GM21515 (cell line): ENCODE measurements around the gene LYPD6B.

Source experiments
- ATAC-seq: cut with Tn5 transposase; IDR thresholded peaks from one replicate; pipeline ENCODE4 v1.9.1; 2021; ENCODE audit not compliant: unreplicated experiment

The LYPD6B gene

GRCh38 chr2:149155988-149156387 is 117.5 kb downstream of the LYPD6B start:
- no peak for ATAC-seq

GRCh38 chr2:149156971-149157740 is 118.7 kb downstream of the LYPD6B start:
- ATAC-seq: no peak

DNA sequence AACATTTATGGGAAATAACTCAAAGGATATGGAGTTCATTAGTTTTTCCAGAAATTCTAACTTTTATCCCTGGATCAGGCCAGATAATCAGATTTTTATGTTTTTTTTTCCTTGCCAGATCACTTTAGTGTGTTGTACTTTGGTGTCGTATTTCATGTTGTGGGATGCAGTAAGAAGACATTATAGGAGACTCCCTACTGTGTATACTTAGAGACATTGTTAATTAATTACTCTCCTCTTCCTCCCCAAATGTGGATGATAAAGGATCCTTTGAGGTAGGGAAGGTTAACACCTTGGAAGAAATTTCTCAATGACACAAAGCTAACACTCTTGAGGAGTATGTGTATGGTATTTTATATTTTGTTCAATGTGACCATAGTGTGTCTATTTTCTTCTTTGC is 120.5 kb downstream of the LYPD6B start:
- ATAC-seq: no peak

GRCh38 chr2:149160195-149160594 is 121.7 kb downstream of the LYPD6B start:
- ATAC-seq: no peak

DNA sequence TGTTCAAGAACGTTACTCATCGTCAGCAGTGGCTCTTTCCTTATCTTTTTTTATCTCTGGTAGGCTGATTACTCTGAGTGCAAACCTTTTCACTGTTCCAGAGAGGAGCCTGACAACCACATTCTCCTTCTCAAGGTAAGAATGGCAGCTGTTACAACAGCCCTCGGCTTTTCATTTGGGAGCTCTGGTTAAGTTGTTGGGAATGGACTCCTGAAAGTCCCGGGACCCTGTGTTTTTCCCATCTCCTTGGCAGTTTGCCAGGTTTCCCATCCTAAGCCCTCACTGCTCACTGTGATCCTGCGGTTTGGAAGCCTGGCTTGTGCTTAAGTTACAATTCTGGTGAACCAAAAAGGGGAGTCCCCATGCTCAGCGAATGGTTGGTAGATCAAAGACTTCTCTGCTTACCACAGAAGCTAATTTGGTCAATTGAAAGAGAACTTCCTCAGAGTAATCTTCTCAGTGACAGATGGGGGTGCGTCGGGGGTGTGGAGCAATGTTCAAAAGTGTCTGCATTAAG is 122.3 kb downstream of the LYPD6B start:
- ATAC-seq: peak; percentile 98

DNA sequence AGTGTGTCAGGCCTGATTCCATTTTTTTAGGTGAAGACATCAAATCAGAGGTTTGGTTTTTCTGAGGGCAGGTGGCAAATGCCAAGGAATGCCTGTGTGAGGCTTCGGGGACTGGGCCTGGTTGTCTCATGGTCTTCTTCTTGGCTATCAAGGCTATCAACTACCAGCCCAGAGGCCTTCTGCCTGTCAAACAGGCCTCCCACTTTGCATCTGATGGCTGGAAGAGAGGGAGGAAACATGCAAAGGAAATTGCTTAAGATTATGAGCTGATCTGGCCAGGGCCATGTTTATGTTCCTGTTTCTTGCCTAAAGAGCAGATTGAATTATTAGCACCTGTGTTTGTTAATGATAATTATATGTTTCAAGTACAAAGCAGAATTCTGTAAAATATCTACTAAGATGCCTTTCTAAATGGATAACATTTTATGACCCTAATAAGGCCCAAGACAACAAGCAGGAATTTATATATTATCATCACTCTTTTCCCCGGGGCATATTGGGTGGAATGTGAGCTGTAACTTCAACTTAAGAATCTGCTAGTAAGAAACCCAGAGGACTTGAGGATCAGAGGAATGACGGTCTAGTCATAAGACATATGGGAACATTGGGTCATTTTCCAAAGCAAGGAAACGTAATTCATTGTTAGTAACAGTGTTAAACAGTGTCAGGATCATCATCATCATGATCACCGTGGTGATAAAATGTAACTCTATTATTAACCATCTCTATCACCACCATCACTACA is 123.2 kb downstream of the LYPD6B start:
- no peak for ATAC-seq

- ATAC-seq: no peak
These were observed 125.8 kb downstream of the LYPD6B start for GRCh38 chr2:149164296-149164695.

GRCh38 chr2:149164827-149165226 is 126.3 kb downstream of the LYPD6B start:
- no peak for ATAC-seq

GRCh38 chr2:149167001-149167780 is 128.7 kb downstream of the LYPD6B start:
- peak; percentile 73 for ATAC-seq

- ATAC-seq: no peak
These were observed 129.4 kb downstream of the LYPD6B start for GRCh38 chr2:149167941-149168340.

- no peak for ATAC-seq
These were observed 131.2 kb downstream of the LYPD6B start for GRCh38 chr2:149169656-149170055.

GRCh38 chr2:149170156-149170555 is 131.7 kb downstream of the LYPD6B start:
- ATAC-seq: no peak

DNA sequence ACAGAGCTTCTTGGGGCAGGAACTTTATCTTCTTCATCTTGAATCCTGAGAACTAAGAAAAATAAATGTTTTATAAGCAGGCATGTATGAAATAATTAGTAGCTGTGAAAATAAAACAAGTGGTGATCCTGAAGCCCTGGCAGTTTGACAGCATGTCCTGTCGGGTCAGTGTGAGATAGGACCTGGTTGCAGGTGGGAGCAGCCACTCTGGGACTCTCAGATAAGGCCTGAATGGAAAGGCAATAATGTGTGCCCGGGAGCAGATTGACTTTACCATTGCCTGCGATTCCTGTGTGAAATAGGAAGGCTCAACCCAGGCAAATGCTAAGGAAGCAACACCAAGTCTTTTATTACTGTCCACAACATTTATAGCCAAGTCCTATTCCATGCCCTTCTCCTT is 132.4 kb downstream of the LYPD6B start:
- no peak for ATAC-seq

DNA sequence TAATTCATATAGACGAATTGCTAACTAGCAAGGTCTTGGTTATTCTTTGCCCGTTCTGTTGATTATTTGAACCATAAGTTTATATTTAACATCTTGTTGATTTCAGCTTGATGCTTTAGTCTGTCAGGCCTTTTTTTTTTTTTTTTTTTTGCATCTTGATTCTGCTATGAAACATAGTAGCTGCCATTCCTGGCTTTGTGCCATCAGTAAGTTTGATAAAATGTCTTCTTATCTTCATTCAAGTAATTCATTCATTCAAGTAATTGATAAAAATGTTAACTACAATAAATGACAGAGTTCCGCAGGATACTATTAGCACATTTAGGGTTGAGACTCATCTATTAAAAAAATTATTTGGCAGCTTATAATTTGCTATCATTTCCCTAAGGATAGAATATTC is 134.7 kb downstream of the LYPD6B start:
- no peak for ATAC-seq

GRCh38 chr2:149175956-149176355 is 137.5 kb downstream of the LYPD6B start:
- no peak for ATAC-seq

- ATAC-seq: no peak
These were observed 140.1 kb downstream of the LYPD6B start for GRCh38 chr2:149178612-149179011.

- no peak for ATAC-seq
These were observed 141.9 kb downstream of the LYPD6B start for GRCh38 chr2:149180226-149180875.

DNA sequence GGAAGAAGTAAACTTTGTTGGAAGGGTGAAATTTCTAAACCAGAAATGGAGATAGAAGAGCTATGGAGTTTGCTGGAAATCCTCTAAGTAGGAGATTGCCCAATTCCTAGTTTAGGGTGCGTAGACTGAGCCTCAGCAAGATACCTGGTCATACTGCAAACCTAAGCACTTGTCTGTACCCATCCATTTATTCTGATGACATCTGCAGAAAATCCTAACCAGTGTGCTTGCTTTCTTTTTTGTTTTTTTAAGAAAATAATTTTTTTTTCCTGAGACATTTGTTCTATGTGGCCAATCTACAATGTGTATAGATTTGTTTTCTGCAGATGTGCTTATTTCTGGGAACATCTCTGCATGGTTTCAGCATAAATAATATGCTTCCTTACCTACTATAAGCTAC is 144.7 kb downstream of the LYPD6B start:
- no peak for ATAC-seq

GRCh38 chr2:149184991-149185390 is 146.5 kb downstream of the LYPD6B start:
- ATAC-seq: no peak

DNA sequence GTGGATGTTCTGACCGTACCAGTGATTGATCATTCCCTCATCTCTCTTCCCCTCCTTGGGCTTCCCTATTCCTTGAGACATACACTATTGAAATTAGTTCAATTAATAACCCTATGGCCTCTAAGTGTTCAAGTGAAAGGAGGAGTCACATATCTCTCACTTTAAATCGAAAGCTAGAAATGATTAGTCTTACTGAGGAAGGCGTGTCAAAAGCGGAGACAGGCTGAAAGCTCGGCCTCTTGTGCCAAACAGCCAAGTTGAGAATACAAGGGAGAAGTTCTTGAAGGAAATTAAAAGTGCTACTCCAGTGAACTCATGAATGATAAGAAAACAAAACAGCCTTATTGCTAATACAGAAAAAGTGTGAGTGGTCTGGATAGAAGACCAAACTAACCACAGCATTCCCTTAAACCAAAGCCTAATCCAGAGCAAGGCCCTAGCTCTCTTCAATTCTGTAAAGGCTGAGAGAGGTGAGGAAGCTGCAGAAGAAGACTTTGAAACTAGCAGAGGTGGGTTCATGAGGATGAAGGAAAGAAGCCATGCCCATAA is 147.5 kb downstream of the LYPD6B start:
- ATAC-seq: no peak

GRCh38 chr2:149187057-149187456 is 148.6 kb downstream of the LYPD6B start:
- no peak for ATAC-seq
